Lower lobe of right lung (tissue), 2 donors: ENCODE measurements around the gene PNMA6E. TPM values are rescaled to one million over a fixed set of nuclear protein-coding genes. Genes with fewer than 3 reads are reported as not detected.

ENCODE experiments used
- ATAC-seq, 2 donors: fragments of 200-7000 bp; cut with Tn5 transposase; one replicate each; pipeline ENCODE4 v1.9.1; 2020 to 2022; ENCODE audit warnings: mild to moderate bottlenecking in 2 of 2, moderate library complexity in 2 of 2
- DNase-seq: peaks from one replicate; pipeline ENCODE4 v3.0.0-alpha.2; 2020
- H3K27ac ChIP-seq: fragments of 200-600 bp; one replicate; pipeline ENCODE4 v1.8.0; 2022
- H3K27me3 ChIP-seq: fragments of 200-600 bp; one replicate; pipeline ENCODE4 v1.8.0; 2022; ENCODE audit warnings: low read depth
- H3K36me3 ChIP-seq: fragments of 200-600 bp; one replicate; pipeline ENCODE4 v1.8.0; 2022; ENCODE audit warnings: mild to moderate bottlenecking
- H3K4me1 ChIP-seq: fragments of 200-600 bp; one replicate; pipeline ENCODE4 v1.8.0; 2022
- H3K4me3 ChIP-seq: fragments of 200-600 bp; one replicate; pipeline ENCODE4 v1.8.0; 2022; ENCODE audit warnings: mild to moderate bottlenecking
- H3K9me3 ChIP-seq: fragments of 200-600 bp; one replicate; pipeline ENCODE4 v1.8.0; 2022
- intact Hi-C: fragments of 100-400 bp; cut with DNase I; formaldehyde crosslinking; loops from one replicate; pipeline ENCODE4 v1.11.0; 2022
- total RNA-seq: library from RNA; stranded (reverse); fragmentation: NEBNext Ultra II Directional; extraction: Animal tissue kit (Norgen Biotek cat#: 25700); gene quantifications from one replicate; pipeline ENCODE4 v1.2.1, GENCODE V29; 2021
- TF ChIP-seq, protein P1 (sequence below): fragments of 200-600 bp; IDR thresholded peaks from one replicate; pipeline ENCODE4 v1.8.0; 2022; ENCODE audit warnings: antibody characterized with exemption, mild to moderate bottlenecking
- donor health status: DM: no; HTN: yes; CAD: no; lungs with severe emphysema.

Gene PNMA6E
- total RNA-seq, 1 donor from 2014 or later: not detected

DNA sequence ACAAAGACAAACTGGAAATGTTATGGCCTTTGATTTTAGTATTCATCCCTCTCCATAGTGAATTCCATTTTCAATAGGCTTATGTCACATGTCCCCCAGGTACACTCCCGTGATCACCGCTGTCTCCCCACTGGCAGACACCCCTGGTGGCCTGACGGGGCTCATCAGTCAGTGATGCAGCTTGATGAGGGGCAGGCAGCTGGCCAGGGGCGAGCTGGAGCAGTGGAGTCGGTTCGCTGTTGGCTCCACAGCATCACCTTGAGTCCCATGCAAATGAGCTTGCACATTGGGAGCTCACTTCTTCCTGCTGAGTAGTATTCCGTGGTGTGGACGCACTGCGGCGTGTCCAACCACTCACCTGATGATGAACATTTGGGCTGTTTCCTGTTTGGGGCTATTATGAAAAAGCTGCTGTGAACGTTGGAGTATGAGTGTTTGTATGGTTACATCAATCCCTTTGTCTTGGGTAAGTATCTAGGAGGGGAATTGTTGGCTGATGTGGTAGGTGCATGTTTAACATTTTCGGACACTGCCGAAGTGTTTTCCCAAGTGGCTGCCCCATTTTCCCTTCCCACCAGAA lies 39.5 kb upstream of the PNMA6E start:
- H3K4me1 ChIP-seq: no peaks in the 10 kb centered on the region
- H3K4me3 ChIP-seq: no peak overlapping the region
- no peaks in the 10 kb centered on the region for H3K27me3 ChIP-seq
- no peak overlapping the region for H3K27ac ChIP-seq
- H3K9me3 ChIP-seq: no peaks in the 10 kb centered on the region
- H3K36me3 ChIP-seq: no peaks in the 10 kb centered on the region
- ATAC-seq: no peak
- TF ChIP-seq, protein P1, sequence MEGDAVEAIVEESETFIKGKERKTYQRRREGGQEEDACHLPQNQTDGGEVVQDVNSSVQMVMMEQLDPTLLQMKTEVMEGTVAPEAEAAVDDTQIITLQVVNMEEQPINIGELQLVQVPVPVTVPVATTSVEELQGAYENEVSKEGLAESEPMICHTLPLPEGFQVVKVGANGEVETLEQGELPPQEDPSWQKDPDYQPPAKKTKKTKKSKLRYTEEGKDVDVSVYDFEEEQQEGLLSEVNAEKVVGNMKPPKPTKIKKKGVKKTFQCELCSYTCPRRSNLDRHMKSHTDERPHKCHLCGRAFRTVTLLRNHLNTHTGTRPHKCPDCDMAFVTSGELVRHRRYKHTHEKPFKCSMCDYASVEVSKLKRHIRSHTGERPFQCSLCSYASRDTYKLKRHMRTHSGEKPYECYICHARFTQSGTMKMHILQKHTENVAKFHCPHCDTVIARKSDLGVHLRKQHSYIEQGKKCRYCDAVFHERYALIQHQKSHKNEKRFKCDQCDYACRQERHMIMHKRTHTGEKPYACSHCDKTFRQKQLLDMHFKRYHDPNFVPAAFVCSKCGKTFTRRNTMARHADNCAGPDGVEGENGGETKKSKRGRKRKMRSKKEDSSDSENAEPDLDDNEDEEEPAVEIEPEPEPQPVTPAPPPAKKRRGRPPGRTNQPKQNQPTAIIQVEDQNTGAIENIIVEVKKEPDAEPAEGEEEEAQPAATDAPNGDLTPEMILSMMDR: no peak
- intact Hi-C loops: no loop called here
- DNase-seq: no peak

DNA sequence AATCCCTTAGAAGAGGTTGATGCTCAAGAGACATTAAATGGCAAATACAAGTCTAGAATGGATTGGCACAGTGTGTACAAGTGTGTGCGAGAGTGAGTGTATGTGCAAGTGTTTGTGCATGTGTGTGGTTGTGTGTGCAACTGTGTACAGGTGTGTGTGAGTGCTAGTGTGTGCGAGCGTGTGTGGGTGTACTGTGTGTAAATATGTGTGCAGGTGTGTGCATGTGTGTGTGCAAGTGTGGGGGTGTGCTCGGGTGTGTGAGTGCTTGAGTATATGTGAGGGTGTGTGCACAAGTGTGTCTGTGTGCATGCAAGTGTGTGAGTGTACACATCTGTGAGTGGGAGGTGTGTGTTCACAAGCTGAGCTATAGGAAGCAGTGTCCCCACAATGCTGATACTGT lies 38.8 kb upstream of the PNMA6E start:
- DNase-seq: no peak
- ATAC-seq: no peak
- Histone ChIP-seq H3K27me3 (no peaks in the 10 kb centered on the region), H3K27ac (no peak overlapping the region), H3K9me3 (no peaks in the 10 kb centered on the region), H3K4me3 (no peak overlapping the region), H3K4me1 (no peaks in the 10 kb centered on the region), H3K36me3 (no peaks in the 10 kb centered on the region)
- TF ChIP-seq, protein P1: no peak
- intact Hi-C loops: no loop called here

DNA sequence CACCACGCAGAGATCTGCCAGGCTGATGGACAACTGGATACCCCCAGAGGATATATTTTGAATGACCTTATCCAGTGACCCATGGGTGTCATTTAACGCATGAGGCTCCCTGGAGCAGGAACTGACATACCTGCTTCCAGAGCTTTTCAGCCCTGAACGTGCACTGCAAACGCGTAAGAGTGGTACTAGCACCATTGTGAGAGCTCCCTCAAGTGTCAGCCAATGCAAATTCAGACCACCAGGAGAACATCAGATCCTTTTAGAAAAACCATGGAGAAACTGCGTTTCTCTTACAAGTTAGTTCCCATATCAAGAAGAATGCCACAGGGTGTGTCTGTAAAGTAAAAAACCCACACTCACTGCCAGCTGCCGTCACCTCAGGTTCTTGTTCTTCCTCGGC lies 37.4 kb upstream of the PNMA6E start:
- Histone ChIP-seq H3K4me1 (no peaks in the 10 kb centered on the region), H3K27me3 (no peaks in the 10 kb centered on the region), H3K36me3 (no peaks in the 10 kb centered on the region), H3K9me3 (no peaks in the 10 kb centered on the region), H3K27ac (no peak overlapping the region), H3K4me3 (no peak overlapping the region)
- TF ChIP-seq, protein P1: no peak
- DNase-seq (no peak), ATAC-seq (no peak)
- intact Hi-C loops: no loop called here

DNA sequence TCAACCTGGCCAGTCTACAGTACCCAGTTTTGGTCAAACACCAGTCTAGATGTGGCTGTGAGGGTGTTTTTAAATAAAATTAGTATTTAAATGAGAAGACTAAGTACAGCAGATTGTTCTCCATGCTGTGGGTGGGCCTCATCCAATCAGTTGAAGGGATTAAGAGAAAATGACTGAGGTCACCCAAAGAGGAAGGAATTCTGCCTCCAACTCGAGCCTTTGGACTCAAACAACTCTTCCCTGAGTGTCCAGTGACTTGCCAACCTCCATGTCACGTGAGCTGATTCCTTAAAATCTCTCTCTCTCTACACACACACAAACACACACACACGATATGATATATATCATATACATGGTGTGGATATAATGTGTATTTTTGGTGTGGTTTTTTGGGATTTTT lies 34.7 kb upstream of the PNMA6E start:
- Histone ChIP-seq H3K4me1 (no peaks in the 10 kb centered on the region), H3K36me3 (no peaks in the 10 kb centered on the region), H3K27ac (no peak overlapping the region), H3K9me3 (no peaks in the 10 kb centered on the region), H3K4me3 (no peak overlapping the region), H3K27me3 (no peaks in the 10 kb centered on the region)
- no peak for ATAC-seq
- TF ChIP-seq, protein P1: no peak
- DNase-seq: no peak
- intact Hi-C loops: no loop called here

DNA sequence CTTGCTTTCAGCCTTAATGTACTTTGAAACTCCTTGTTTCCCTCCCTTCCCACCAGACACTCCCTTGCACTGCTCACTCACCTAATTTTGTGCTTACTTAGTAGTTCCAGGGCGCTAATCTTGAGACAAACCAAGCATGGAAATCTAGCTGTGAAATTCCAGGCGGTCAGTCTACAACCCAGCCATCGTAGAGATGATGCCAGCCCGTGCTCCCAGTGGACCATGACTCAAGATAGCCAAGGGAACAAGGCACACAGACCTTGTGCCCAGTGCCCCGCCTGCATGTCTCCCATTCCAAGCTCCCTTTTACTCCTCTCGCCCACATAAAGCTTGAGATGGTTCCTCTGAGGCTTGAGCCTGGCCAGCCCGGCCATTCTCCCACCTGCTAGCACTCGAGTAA lies 33.7 kb upstream of the PNMA6E start:
- intact Hi-C loops: no loop called here
- Histone ChIP-seq H3K27ac (no peak overlapping the region), H3K36me3 (no peaks in the 10 kb centered on the region), H3K9me3 (no peaks in the 10 kb centered on the region), H3K4me3 (no peak overlapping the region), H3K4me1 (no peaks in the 10 kb centered on the region), H3K27me3 (no peaks in the 10 kb centered on the region)
- TF ChIP-seq, protein P1: no peak
- ATAC-seq (no peak), DNase-seq (no peak)
